Measurements from ENCODE around the gene UNC80. TPM values are rescaled to one million over a fixed set of nuclear protein-coding genes. Genes with fewer than 3 reads are reported as not detected.

UNC80 gene
- total RNA-seq, 1 donor from 2014 or later, result 2.8 TPM

- DNase-seq (ENCODE audit: low read depth, low spot score), result no peak
- H3K27ac Mint-ChIP-seq (ENCODE audit: unreplicated experiment), result no peak overlapping the region
- H3K4me3 Mint-ChIP-seq, result no peak overlapping the region
- peaks cover 29% of the 10 kb centered on the region for H3K36me3 Mint-ChIP-seq (ENCODE audit: low read depth)
- no peaks in the 10 kb centered on the region for H3K27me3 Mint-ChIP-seq (ENCODE audit: low read depth)
- TF ChIP-seq, protein P1, sequence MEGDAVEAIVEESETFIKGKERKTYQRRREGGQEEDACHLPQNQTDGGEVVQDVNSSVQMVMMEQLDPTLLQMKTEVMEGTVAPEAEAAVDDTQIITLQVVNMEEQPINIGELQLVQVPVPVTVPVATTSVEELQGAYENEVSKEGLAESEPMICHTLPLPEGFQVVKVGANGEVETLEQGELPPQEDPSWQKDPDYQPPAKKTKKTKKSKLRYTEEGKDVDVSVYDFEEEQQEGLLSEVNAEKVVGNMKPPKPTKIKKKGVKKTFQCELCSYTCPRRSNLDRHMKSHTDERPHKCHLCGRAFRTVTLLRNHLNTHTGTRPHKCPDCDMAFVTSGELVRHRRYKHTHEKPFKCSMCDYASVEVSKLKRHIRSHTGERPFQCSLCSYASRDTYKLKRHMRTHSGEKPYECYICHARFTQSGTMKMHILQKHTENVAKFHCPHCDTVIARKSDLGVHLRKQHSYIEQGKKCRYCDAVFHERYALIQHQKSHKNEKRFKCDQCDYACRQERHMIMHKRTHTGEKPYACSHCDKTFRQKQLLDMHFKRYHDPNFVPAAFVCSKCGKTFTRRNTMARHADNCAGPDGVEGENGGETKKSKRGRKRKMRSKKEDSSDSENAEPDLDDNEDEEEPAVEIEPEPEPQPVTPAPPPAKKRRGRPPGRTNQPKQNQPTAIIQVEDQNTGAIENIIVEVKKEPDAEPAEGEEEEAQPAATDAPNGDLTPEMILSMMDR (conservative IDR thresholded peaks at IDR 0.05), result no peak
- peaks cover 43% of the 10 kb centered on the region for H3K4me1 Mint-ChIP-seq
- H3K9me3 Mint-ChIP-seq, result peaks cover 15% of the 10 kb centered on the region
These were observed 136.9 kb downstream of the UNC80 start for GRCh38 chr2:209908511-209908910.

DNA sequence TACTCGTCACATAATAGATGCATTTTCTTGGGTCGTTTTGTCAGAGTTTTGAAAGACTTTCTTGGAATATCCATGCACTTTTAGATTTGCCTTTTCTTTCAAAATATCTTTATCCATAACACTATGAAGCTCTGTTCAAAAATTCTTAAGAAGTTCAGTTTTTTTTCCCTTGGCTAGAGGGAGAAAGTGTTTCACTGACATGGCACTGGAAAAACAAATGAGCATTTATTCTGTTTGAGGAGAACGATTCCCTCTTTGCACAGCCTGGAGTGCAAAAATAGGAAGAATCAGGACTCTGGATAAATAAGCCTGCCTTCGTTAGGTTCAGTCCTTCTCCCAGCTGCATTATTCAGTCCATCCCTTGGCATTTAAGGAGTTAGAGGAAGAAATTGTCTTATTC is 139.9 kb downstream of the UNC80 start:
- Mint-ChIP-seq H3K4me3 (no peak overlapping the region), H3K4me1 (peaks cover 47% of the 10 kb centered on the region), H3K36me3 (ENCODE audit: low read depth) (peaks cover 26% of the 10 kb centered on the region), H3K9me3 (peaks cover 15% of the 10 kb centered on the region), H3K27me3 (ENCODE audit: low read depth) (no peaks in the 10 kb centered on the region), H3K27ac (ENCODE audit: unreplicated experiment) (peak overlapping the region; percentile 73)
- DNase-seq (ENCODE audit: low read depth, low spot score), result no peak
- TF ChIP-seq, protein P1 (conservative IDR thresholded peaks at IDR 0.05), result no peak

- TF ChIP-seq, protein P1 (conservative IDR thresholded peaks at IDR 0.05), result no peak
- peaks cover 12% of the 10 kb centered on the region for H3K9me3 Mint-ChIP-seq
- H3K27me3 Mint-ChIP-seq (ENCODE audit: low read depth), result no peaks in the 10 kb centered on the region
- peaks cover 12% of the 10 kb centered on the region for H3K36me3 Mint-ChIP-seq (ENCODE audit: low read depth)
- DNase-seq (ENCODE audit: low read depth, low spot score), result no peak
- H3K4me3 Mint-ChIP-seq, result no peak overlapping the region
- H3K4me1 Mint-ChIP-seq, result peaks cover 46% of the 10 kb centered on the region
- H3K27ac Mint-ChIP-seq (ENCODE audit: unreplicated experiment), result no peak overlapping the region
These were observed 142.2 kb downstream of the UNC80 start for GRCh38 chr2:209913786-209914345.

DNA sequence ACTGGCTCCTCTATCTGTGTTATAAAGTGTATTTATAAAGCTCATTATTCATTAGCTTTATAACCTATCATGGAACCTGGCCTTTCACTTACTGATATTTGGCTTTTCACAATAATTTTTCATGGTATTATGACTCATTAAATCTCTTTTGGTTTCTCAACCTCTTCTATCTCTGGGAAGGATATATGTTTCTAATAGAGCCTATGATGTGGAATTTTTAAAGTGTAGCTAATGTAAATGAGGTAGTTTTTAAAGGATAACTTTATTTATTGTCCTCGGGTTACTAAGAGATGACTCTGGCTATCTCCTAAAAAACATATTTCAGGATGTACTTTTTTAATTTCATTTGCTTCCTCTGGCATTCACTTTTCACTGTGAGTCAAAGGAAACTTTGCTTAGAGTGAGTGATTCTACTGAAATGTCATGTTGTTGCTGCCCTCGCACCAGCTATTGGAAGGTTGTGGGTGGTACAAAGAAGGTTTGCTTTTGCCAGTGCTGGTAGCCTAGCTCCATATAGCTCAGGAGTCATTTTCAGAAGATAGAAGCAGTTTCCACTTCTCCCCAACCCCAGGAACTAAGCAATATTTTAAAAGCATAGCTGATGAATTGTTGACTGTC is 145.6 kb downstream of the UNC80 start:
- TF ChIP-seq, protein P1 (conservative IDR thresholded peaks at IDR 0.05), result no peak
- Mint-ChIP-seq H3K27me3 (ENCODE audit: low read depth) (no peaks in the 10 kb centered on the region), H3K27ac (ENCODE audit: unreplicated experiment) (peak overlapping the region; percentile 96), H3K4me3 (no peak overlapping the region), H3K36me3 (ENCODE audit: low read depth) (no peaks in the 10 kb centered on the region), H3K4me1 (peaks cover 46% of the 10 kb centered on the region), H3K9me3 (no peaks in the 10 kb centered on the region)
- DNase-seq (ENCODE audit: low read depth, low spot score), result no peak

GRCh38 chr2:209918251-209918650 is 146.6 kb downstream of the UNC80 start:
- Mint-ChIP-seq H3K4me1 (peaks cover 49% of the 10 kb centered on the region), H3K27ac (ENCODE audit: unreplicated experiment) (no peak overlapping the region), H3K9me3 (no peaks in the 10 kb centered on the region), H3K4me3 (no peak overlapping the region), H3K36me3 (ENCODE audit: low read depth) (no peaks in the 10 kb centered on the region), H3K27me3 (ENCODE audit: low read depth) (no peaks in the 10 kb centered on the region)
- TF ChIP-seq, protein P1 (conservative IDR thresholded peaks at IDR 0.05), result no peak
- no peak for DNase-seq (ENCODE audit: low read depth, low spot score)

All from neural crest cell (in vitro differentiated cells).